Measurements from ENCODE around the gene SNX33.

The SNX33 gene

DNA sequence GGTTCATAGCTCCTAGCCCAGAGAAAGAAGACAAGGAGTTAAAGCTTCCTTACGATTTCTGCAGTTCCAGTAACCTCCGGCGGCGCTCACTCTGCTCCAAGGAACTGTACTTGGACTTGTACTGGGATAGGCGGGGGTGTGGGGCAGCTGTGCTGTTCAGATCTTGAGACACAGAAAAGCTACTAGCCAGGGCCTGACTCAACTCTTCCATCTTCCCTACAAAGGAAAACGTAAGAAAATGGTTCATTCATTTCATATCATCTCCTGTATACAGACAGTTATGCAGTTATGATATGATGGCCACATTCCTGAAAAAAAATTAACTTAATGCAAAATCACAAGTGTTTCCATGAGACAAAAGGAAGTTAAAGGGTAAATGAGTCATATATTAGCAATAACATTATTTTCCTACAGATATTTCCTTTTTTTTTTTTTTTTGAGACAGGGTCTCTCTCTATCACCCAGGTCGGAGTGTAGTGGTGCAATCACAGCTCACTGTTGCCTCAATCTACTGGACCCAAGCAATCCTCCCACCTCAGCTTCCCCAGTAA is 26.8 kb upstream of the SNX33 start:
- TF ChIP-seq, protein P1, sequence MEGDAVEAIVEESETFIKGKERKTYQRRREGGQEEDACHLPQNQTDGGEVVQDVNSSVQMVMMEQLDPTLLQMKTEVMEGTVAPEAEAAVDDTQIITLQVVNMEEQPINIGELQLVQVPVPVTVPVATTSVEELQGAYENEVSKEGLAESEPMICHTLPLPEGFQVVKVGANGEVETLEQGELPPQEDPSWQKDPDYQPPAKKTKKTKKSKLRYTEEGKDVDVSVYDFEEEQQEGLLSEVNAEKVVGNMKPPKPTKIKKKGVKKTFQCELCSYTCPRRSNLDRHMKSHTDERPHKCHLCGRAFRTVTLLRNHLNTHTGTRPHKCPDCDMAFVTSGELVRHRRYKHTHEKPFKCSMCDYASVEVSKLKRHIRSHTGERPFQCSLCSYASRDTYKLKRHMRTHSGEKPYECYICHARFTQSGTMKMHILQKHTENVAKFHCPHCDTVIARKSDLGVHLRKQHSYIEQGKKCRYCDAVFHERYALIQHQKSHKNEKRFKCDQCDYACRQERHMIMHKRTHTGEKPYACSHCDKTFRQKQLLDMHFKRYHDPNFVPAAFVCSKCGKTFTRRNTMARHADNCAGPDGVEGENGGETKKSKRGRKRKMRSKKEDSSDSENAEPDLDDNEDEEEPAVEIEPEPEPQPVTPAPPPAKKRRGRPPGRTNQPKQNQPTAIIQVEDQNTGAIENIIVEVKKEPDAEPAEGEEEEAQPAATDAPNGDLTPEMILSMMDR (IDR thresholded peaks at IDR 0.05): no peak

DNA sequence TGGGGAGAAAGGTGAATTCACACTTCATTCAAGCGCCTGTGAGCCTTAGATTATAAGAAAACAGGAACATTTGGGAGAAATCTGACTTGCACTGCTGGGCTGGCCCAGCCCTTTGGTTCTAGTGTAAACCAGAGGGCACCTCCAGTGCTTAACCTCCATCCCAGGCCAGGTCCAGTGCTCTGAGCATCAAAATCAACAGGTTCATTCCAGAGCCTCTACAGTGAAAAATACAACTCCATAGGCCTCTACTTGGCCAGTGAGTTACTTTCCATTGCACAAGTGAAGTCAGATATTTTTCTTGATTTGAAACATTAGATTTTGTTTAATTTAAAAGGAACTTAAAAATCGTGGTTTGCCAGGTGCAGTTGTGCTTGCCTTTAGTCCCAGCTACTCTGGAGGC is 25.2 kb upstream of the SNX33 start:
- TF ChIP-seq, protein P1 (IDR thresholded peaks at IDR 0.05): no peak

DNA sequence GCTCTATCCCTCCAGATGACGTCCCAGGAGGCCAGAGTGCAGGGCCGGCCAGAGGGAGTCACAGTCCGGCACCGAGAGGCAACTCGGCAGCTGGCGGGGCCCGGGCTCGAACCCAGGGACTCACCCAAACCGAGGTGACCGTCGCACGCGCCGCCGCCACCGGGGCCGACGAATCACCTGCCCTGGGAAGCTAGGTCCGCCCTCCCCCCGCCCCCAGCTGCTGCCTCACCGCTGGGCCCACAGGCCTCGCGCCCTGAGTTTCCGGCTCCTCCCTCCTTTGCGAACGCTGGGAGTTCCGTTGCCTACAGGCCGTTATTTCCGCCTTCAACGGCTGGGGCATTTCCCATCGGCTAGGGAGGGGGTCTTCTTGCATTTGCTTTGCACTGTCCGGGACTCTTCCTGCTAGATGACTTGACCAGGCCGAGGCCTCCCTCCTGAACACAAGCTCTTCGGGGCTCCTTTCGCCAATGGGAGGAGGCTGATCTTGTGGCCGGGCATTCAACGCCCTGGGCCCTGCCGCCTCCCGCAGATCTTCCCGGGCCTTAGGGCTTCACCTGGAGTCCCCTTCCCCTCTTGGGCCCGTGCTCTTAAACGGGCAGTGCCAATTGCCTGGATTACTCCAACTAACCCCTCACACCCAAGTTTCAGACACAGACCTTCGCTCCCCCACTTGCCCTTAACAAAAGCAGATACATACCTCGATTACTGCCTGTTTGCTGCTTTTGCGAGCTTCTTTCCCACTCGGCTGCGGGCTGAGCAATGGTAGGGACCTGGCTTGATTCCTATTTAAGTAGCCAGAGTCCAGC is 22.0 kb upstream of the SNX33 start, which contains the start of gene SNUPN:
Gene SNUPN, minus strand, starts transcription at position 184 of the 806 bp plus-strand sequence. CDS start 4,674 bp downstream, outside the sequence.
- TF ChIP-seq, protein P1 (IDR thresholded peaks at IDR 0.05): no peak

DNA sequence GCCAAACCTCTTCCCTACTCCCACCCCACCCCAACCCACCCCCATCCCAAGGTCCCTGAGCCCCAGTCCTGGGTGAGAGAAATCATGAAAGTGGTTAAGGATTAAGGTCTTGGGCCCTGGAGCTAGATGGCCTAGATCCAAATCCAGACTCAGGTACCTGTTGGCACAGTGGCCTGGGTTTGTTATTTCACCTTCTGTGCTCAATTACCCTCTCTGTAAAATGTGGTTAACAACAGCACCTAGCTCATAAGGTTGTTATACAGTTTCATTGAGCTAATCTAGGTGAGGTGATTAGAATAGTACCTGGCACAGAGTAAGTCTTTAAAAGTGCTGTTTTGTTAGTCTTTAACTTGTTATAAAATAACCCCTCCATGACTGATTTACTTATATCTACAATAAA is 15.8 kb upstream of the SNX33 start:
- TF ChIP-seq, protein P1 (IDR thresholded peaks at IDR 0.05): no peak

DNA sequence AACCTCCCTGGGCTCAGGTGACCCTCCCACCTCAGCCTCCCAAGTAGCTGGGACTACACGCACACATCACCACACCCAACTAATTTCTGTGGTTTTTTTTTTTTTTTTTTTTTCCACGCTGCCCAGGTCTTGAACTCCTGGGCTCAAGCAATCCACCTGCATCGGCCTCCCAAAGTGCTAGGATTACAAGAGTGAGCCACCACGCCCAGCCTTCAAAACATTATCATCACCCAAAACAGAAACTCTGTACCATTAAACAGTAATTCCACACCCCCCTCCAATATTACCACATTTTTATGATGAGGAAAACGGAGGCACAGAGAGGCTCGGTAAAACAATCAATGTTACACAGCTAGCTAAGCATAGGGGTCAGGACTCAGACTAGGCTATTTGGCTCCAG is 11.7 kb upstream of the SNX33 start:
- TF ChIP-seq, protein P1 (IDR thresholded peaks at IDR 0.05): no peak

DNA sequence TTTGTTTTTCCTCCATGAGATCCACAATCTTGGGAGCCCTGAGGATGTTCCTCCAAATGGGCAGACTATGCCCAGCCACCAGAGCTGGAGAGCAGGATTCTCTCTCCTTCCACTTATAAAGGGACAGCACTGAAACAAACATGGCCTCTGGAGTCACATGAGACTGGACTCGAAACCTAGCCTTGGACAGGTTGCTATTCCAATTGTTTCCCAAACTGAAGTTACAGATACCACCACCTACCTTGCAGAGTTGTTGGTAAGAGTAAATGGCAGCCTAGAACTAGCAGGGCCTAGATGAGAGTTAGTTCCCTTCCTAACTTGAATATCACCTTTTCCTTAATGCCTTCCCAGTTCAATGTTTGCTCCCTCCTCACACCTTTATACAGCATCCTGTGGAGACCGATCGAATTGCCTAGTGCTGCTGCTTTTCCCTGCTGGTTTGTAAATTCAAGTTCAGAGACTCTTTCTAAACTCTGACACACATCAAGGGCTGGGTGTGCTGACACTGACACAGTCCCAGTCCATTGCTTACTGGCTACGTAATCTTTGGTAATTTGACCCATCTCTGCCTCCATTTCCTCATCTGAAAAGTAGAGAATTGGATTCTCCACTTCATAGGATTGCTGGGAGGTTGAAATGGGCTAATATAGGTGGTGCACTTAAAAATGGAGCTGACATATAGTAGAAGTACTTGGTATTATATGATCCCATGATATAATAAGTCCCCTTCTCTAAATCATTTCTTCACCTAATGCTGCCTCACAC is 10.3 kb upstream of the SNX33 start:
- TF ChIP-seq, protein P1 (IDR thresholded peaks at IDR 0.05): no peak

DNA sequence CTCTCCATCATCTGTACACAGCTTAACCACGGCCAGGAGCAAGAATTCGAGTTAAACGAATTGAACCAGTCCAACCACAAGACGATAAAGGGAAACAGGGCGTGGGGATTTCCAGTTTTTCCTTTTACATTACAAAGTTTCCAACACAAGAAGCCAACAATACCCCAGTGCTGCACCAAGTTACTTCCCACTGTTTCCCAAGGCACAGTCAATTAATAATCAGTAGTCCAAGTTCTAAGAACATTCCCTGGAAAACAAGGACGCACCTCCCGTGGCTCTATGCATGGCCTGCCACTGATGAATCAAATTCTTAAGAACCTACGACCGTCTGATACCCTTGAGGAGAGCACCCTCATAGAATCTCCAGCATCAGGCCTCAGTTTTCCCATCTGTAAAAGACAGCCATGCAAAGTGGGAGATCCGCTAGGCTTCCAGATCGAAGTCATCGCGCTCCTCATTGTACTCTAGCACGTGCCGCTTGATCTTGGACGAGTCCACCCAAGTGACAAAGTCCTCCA is 8.5 kb upstream of the SNX33 start:
- TF ChIP-seq, protein P1 (IDR thresholded peaks at IDR 0.05): no peak

Measured in LNCAP (cell line).